GM21717 (cell line): ENCODE data around the gene STC2.

Experiments used
- ATAC-seq: cut with Tn5 transposase; IDR thresholded peaks from one replicate; pipeline ENCODE4 v1.9.1; 2021; ENCODE audit warnings: mild to moderate bottlenecking, moderate library complexity; ENCODE audit not compliant: unreplicated experiment

Gene STC2

DNA sequence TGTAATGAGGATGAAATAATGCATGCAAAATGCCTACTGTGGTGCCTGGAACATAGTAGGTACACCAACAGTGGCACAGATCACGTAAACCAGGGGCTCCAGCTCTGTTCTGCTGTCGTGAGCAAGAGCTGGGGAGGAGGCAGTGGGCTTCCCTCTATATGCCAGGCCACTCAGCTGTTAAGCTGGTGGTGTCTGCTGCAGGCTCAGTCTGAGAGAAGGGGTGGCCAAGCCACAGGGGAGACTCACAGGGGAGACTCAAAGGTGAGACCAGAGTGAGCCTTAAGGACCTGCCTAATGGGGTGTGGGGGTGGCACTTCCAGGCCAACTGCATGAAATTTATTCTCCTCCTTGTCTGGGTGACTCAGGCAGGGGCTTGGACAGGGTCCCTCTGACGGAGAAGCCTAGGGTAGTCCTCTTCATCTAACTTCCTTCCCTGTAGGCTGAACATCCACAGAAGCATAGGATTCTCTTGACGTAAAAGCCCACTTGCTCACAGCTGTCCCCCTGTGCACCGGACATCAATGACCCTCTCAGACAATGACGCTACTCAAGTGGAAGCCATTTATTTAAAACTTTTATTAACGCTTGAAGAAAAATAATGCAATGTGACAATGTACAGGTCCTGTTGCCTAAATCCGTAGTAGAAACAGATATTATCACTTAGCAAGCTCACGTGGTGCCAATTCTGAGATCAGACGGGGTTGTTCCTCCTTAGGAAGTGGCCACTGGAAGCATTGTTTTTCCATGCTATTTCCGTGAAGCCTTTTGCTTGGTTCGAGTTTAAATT is 13.9 kb downstream of the STC2 start:
- no peak for ATAC-seq

DNA sequence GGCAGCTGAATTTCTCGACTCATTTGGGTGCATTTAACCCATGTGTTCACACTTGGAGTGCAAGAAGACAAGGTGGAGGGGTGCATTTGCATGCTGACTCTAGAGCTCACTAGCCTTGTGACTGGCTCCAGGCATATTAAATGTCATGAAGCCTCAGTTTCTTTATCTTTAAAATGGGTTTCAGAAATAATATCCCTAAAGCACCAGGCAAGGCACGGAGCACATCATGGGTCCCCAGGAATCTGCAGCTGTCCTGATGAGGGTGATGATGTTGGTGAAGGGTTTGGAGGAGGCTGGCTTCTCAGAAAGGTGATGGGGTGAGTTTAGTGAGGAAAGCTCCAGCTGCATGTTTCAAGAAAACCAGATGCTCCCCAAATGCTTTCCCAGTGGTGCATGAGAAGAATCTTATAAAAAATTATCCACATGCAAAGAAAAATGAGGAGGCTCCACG is 14.8 kb downstream of the STC2 start:
- ATAC-seq: no peak

DNA sequence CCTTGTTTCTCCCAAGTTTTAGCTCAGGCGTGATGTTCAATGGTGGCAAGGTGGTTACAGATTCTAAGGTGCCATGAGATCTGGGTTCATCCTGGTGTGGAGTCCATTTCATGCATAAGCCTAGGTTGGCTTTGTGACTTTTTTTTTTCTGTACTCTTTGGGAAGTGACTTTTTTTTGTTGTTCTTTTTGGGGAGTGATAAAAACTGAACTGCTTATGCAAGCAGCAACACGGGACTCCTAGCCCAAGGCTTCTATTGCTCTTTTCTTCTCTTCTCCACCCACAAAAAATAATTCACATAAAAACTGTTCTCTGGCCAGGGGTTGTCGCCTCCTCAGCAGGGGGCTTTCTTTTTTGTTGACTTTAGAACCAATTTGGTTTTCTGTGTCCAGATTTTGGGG is 15.4 kb downstream of the STC2 start:
- ATAC-seq: no peak

DNA sequence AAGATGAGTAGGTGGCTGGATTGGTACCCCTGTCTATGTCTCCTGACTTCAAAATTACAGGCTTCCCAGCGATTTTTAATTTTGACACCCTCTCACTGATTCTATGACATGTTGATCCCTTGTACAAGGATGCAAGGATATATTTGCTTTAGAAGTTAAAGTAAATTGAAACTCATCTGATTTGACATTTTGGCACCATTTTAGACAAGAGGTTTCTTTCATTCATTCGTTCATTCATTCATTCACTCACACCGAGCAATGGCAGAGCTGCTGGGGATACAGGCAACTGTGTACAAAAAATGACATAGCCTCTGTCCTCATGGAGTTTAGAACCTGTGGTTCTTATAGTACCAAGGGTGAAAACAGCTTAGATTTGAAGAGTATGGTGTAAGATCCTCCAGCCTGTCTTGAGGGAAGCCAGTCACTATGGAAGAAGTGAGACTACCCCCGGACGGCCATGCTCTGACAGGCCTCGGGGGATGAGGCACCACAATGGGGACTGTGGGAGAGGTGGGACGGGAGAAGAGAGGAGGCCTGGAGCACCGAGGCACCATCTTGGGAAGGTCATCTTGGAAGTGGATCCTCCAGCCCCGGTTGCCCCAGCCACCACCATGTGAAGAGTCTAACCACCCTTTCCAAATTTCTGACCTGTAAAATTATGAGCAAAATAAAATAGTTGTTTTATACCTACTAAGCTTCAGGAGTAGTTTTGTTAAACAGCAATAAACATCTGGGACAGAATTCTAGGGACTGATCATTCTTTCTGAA is 16.2 kb downstream of the STC2 start:
- no peak for ATAC-seq

DNA sequence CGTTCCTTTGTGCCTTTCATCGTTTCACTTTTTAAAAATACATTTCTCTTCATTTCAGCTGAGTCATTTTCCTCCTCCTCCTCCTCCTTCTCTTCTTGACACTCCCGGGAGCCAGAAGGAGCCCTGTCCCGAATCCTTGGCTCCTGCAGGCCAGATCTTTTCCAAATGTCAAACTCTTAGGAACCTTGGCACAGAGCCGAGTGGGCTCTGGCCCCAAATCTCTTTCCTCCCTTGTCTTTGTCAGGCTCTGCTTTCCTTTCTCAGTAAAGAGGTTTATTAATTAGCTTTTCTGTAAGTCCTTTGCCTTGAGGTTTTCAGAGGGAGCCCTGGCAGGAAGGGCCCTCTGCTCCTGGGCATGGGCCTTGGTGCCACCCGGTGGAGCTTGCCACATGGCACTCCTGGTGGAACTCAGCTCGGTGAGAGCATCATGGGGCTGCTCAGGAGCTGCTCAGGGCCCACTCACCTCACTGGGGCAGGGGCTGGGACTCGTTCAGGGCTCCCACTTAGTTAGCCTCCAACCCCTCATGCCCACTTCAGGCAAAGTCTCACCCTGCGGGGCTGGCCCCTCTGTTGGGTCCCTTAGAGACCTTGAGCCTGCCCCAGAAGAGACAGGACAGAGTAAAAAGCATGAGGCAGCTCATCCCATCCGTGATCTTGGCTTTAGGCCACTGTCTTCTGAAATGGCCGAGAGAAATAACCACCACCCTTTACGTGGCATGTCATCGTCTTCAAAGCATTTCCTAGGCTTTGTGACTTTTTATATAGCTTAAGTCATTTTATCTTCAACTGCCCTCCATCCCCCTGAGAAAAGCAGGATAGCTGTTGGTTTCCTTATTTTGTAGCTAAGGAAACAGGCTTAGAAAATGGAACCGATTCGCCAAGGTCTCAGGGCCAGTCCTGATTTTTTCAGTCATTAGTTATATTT is 17.1 kb downstream of the STC2 start:
- ATAC-seq: no peak

DNA sequence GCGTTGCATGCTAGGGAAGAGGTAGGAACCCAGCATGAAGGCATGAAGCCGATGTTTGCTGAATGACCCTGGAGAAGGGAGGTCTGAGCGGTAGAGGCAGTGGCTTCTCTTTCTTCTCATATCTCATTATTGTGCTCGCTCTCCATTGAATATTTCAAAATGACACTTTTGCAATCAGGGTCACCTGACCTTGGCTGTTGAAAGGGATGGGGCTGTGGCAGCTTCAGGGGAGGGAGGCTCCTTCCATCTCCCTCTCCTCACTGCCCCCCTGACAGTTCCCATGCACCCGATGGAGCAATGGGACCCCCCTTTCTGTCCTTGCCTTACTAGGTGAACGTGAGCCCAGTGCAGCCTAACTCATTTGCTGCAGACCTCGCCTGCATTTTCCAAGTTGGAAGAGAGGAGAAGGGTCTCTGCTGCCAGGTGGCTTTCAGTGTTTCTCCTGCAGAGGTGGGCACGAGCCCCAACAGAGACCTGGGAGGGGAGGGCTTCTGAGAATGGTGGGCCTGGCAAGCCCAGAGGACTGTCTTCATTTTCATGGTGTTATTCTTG is 17.9 kb downstream of the STC2 start:
- no peak for ATAC-seq

DNA sequence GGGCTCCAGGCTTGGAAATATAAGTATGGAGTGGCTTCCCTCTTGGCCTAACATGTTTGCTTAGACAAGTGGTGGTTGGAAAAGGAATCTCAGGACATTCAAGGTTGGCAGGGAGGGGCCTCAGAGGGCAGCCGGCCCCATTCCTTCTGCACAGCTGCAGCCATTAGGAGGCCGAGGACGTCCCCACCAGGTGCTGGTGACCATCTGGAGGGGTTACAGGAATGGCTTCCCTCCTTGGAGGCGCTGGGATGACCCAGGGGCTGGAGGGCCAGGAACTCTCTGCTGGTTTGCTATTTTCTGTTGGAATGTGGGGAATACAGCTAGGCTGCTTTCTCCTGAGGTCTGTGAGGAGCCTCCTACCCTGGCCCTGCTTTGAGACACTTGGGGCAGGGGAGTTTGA is 18.5 kb downstream of the STC2 start:
- no peak for ATAC-seq

DNA sequence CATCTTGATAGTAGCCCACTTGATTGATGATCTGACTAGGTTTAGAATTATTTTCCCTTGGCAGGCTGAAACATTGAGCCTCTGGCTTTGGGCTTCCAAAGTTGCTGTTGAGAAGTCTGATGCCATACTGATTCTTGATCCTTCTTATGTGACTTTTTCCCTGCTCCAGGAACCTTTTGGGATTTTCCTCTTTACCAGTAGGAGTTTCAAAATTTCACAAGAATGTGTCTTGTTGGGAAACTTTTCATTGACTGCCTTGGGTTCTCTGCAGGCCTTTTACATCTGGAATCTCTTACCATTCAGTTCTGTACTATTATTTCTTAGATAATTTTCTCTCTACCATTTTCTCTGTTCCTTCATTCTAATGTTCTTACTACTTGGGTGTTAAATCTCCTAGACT is 20.0 kb downstream of the STC2 start:
- ATAC-seq: no peak

DNA sequence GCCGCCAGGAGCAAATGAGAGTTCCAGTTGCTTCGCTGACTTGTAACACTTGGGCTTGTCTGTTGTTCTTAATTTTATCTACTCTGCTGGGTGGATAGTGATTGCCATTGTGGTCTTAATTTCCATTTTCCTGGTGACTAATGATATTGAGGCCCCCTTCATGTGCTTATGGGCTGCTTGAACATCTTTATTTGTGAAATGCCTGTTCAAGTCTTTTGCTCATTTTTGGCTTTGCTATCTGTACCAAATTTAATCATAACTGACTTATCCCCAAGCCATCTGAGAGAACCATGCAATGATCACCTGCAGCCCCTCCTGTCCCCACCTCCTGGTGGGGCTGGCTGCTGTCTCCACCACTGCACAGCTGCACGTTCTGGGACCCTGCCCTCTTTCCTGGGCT is 20.5 kb downstream of the STC2 start:
- no peak for ATAC-seq

DNA sequence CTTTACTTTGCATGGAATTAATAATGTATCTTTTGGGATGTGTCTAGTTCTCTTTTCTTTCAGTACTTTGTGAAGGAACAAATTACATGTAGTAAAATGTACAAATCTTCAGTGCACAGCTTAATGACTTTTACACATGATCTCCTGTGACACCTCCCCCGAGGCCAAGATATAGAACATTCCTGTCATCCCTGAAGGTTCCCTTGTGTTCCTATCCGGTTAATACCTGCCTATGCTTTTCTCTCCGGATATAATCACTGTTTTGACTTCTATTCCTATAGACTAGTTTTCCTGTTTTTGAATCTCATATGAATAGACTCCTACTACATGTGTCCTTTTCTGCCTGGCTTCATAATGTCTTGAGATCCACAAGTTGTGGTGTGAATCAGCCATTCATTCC is 21.5 kb downstream of the STC2 start:
- no peak for ATAC-seq

DNA sequence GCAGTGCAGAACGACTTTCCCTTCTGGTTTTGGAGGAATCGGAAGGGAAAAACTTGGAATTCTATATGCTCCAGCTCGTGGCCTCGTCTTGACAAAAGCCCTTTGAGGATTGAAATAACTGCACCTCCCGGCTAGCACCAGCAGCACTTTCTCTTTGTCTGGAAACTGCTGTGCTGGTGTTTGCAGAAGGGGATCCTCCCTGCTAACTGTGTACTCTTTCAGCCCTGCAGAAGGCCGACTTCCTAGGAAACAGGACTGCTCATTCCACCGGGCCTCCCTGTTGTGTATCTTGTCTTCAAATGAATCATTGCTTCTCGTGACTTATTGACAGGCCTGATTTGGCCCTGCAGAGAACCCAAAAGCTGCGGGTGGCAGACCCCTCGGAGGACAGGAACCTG is 23.6 kb downstream of the STC2 start:
- no peak for ATAC-seq

DNA sequence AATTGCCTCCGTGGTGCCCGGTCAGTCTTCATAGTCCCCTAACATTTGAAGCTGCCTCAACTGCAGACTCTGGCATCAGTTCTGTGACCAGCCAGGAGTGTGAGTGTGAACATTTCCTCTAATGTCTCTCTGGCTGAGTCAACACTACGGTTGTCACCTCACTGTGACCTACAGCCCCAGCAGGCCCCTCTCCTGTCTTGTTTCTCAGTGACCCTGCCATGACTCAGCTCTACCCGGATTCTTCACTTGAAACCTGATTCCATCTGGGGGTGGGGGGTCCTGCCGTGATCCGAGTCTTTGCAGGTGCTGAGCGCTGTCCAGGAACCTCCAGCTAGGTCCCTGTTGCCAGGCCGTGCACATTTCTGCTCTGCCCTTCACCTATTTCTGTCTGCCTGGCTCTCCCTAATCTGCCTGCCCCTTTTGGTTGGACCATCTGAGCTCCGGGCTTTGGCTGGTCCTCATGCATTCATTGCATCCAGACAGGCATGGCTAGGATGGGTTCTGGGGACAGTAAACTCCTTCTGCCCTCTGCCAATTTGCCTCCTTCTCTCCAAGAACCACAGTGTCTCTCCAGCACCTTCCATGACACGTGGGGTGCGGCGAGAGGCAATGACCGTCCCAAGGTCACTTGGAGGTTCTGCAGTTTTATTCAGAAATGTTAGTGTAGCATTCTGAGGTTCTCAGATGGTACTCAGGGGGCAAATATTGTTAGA is 24.2 kb downstream of the STC2 start:
- no peak for ATAC-seq

DNA sequence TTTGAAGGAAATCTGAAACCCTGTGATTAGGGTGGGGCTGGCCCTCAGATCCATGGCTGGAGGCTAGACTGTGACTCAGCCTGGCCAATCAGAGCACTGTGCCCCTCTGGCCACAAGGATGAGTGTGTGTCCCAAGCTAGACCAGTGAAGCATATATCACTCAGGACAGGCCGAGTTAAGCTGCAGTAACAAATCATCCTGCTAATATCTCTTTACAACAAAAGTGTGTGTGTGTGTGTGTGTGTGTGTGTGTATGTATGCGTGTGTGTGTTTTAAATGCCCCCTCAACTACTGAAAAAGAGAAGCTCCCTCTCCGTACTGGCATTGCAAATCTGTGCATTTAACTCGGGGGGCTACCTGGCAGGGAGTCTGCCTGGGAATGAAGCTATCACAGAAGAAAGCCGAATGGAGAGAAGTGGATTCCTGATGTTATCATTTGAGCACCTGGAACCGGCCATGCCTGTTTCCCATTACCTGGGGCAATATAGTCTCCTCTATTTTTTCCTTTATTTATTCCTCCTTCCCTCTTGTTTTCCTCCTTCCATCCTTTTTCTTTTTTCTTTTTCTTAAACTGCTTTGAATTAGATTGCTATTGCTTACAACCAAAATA is 25.6 kb downstream of the STC2 start:
- ATAC-seq: no peak

DNA sequence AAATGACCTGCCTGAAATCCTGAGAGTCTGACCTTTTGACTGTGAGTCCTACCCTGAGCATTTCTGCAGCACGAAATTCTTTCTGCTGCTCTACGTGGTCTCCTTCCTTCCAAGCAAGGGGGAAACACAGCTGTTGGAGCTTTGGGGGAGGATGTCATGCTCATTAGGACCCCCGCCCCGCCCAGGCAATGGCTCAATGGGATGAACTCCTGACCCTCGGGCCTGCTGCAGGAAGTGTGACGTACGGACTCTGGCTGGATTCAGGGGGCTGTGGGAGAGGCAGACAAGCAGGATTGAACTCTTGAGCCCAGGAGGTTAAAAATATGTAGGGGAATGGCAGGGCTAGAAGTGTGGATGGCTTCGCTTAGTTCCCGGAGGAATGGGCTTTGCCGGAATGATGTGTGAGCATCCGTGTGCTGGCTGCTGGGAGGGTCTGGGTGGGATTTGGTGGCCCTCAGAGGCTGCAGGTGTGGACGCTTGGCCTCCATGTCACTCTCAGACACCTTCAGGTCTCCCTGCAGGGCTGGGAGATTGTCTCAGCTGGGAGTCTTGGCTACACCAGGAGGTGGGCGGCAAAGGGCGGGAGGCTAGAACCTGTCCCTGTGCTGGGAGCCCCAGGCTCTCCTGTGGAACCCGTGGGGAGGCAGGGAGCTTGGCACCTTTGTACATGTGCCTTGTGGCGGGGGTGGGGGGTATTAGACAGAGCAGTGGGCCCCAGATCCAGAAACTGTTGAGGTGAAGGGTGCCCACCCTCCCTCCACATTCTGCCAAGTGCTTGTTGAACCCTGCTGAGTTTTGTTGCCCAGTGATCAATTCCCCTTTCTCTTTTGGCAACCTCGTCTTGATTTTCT is 26.3 kb downstream of the STC2 start:
- no peak for ATAC-seq

DNA sequence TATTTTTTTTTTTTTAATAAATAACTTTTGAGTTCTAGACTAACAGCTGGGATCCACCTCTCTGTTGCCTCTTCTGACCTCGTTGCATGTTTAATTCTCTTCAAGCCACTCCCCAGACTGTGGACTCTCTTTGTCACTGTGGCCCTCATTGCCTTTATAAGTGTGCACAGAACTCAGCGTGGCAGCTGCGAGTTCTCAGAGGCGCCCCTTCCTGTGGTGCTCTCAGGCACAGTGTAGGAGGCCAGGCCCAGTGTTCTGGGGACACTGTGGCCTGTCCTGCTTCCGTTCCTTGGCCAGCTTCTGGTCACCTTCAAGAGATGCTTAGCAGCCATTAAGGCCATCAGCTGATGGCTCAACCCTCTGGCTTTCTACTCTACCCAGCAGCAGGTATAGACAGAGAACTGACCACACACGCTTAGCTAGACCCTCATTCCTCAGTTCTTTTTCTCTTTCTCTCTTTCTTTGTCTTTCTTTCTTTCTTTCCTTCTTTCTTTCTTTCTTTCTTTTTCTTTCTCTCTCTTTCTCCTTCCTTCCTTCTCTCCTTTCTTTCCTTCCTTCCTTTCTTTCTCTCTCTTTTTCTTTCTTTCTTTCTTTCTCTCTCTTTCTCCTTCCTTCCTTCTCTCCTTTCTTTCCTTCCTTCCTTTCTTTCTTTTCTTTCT is 27.7 kb downstream of the STC2 start:
- ATAC-seq: no peak

DNA sequence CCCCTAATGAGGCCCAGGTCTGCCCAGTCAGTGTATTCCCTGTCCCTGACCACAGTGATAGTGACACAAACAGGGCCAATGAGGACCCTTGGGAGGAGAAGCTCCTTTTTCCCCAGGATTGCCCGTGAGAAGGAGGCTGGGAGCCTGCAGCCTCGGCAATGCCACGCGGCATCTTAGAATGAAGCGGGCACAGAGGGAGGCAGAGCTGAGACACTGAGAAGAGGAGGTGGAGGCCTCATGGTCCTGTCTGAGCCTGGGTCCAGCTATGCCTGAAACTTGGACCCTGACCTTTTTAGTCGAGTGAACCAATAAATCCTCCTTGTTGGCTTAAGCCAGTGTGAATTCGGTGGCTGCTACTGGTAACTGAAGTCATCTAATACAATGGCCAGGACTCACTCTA is 28.4 kb downstream of the STC2 start:
- no peak for ATAC-seq

DNA sequence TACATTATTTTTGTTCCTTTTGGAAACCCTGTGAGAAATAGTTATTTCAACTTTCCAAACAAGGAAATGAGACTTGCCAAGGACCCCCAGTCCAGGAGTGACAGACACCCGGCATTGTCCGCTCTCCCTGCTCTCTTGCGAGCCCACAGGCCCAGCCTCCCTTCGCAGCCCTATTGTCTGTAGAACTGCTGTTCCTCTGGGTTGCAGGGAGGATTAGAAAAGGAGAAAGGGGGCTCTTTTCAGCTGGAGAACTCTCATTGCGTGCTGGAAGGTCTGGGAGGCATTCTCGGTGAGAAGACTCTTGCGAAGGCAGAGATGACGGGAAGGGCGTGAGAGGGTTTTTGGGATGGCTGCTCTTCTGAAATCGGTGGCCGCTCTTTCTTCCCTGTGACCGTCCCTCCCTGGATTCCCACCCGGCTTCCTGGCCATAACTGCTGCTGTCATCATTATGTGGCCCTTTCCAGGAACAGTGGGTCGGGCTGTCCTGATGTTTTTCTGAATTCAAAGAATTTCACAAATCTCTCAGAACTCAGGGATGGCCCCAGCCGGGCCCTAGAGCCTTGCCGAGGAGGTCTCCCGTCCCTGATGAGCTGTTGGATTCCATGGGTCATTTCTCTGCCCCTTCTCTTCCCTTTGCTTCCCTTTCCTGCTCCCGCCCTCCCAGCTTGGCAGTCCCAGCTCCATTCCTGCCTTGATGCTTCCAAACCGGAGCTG is 29.8 kb downstream of the STC2 start:
- no peak for ATAC-seq

DNA sequence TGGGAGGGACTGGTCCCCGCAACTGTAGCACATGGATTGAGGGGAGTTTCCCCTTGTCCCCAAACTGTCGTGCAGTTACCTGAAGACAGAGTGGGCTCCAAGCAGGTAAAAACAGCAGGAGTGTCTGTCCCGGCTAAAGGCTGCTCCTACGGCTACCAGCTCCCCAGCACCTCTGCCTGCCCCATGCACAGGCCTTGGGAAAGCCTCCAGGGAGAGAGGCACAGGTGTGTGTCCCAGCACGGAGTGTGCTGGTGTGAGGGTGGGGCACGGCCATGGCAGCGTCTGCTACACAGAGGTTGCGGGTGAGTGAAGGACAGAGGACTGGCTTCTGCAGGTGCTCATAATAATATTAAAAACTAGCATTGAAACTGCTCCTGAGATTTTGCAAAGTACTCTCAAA is 30.4 kb downstream of the STC2 start:
- ATAC-seq: no peak
